H9 (cell line): ENCODE measurements around the gene PTPN3. TPM values are rescaled to one million over a fixed set of nuclear protein-coding genes. Genes with fewer than 3 reads are reported as not detected.

Source experiments
- DNase-seq: peaks from one replicate; pipeline ENCODE4 v3.0.0-alpha.2; 2017
- H2AFZ ChIP-seq: one replicate; pipeline ENCODE4 v1.6.1; 2013; ENCODE audit warnings: mild to moderate bottlenecking, low read length, control low read depth, moderate library complexity
- H2AK5ac ChIP-seq: 2 replicates; pipeline ENCODE4 v1.6.1; 2013; ENCODE audit warnings: low read length, control low read depth, mixed read lengths; ENCODE audit not compliant: insufficient read length
- H2BK120ac ChIP-seq: one replicate; pipeline ENCODE4 v1.6.1; 2013; ENCODE audit warnings: low read depth, mild to moderate bottlenecking, low read length, control low read depth, inconsistent platforms; ENCODE audit not compliant: poor library complexity, severe bottlenecking
- H2BK12ac ChIP-seq: 2 replicates; pipeline ENCODE4 v1.6.1; 2013; ENCODE audit warnings: low read length, control low read depth, mixed read lengths, low read depth; ENCODE audit not compliant: insufficient read length
- H2BK15ac ChIP-seq: 2 replicates; pipeline ENCODE4 v1.6.1; 2013; ENCODE audit warnings: low read depth, low read length, control low read depth
- H2BK20ac ChIP-seq: one replicate; pipeline ENCODE4 v1.6.1; 2013; ENCODE audit warnings: low read depth, mild to moderate bottlenecking, low read length, control low read depth, inconsistent platforms; ENCODE audit not compliant: poor library complexity, severe bottlenecking
- H2BK5ac ChIP-seq: 2 replicates; pipeline ENCODE4 v1.6.1; 2013; ENCODE audit warnings: low read length, control low read depth, mixed read lengths; ENCODE audit not compliant: insufficient read length
- H3K14ac ChIP-seq: 2 replicates; pipeline ENCODE4 v1.6.1; 2013; ENCODE audit warnings: low read length, control low read depth; ENCODE audit not compliant: insufficient read depth
- H3K18ac ChIP-seq: 2 replicates; pipeline ENCODE4 v1.6.1; 2013; ENCODE audit warnings: low read depth, mild to moderate bottlenecking, mixed read lengths, low read length, control low read depth; ENCODE audit not compliant: insufficient read length
- H3K23ac ChIP-seq: 2 replicates; pipeline ENCODE4 v1.6.1; 2013; ENCODE audit warnings: low read length, control low read depth, mixed read lengths, low read depth; ENCODE audit not compliant: insufficient read length
- H3K23me2 ChIP-seq: 2 replicates; pipeline ENCODE4 v1.6.1; 2013; ENCODE audit warnings: low read depth, mild to moderate bottlenecking, mixed read lengths, low read length, control low read depth; ENCODE audit not compliant: insufficient read length, poor library complexity, severe bottlenecking
- H3K27ac ChIP-seq: 2 replicates; pipeline ENCODE4 v1.5.1; 2013; ENCODE audit warnings: low read length, control low read depth, mixed read lengths, low read depth; ENCODE audit not compliant: insufficient read length
- H3K27me3 ChIP-seq: 2 replicates; pipeline ENCODE4 v1.6.1; 2013; ENCODE audit warnings: low read length, control low read depth, inconsistent platforms; ENCODE audit not compliant: insufficient read depth
- H3K4ac ChIP-seq: 2 replicates; pipeline ENCODE4 v1.6.1; 2013; ENCODE audit warnings: low read depth, mild to moderate bottlenecking, control low read depth, inconsistent platforms, low read length, moderate library complexity
- H3K4me1 ChIP-seq: 2 replicates; pipeline ENCODE4 v1.6.1; 2013; ENCODE audit warnings: low read length, control low read depth, inconsistent platforms; ENCODE audit not compliant: insufficient read depth
- H3K4me2 ChIP-seq: 2 replicates; pipeline ENCODE4 v1.6.1; 2013; ENCODE audit warnings: low read length, control low read depth, mixed read lengths; ENCODE audit not compliant: insufficient read length, insufficient read depth
- H3K56ac ChIP-seq: 2 replicates; pipeline ENCODE4 v1.6.1; 2013; ENCODE audit warnings: low read depth, mild to moderate bottlenecking, mixed read lengths, low read length, control low read depth; ENCODE audit not compliant: insufficient read length
- H3K79me1 ChIP-seq: 2 replicates; pipeline ENCODE4 v1.6.1; 2013; ENCODE audit warnings: low read depth, mild to moderate bottlenecking, moderate library complexity, low read length, control low read depth, inconsistent platforms; ENCODE audit not compliant: insufficient read depth, poor library complexity, severe bottlenecking
- H3K79me2 ChIP-seq: 2 replicates; pipeline ENCODE4 v1.6.1; 2013; ENCODE audit warnings: low read length, control low read depth, inconsistent platforms; ENCODE audit not compliant: insufficient read depth
- H3K9ac ChIP-seq: 2 replicates; pipeline ENCODE4 v1.6.1; 2013; ENCODE audit warnings: low read length, control low read depth, mixed read lengths; ENCODE audit not compliant: insufficient read length; ENCODE audit errors: extremely low read depth
- H3K9me3 ChIP-seq: one replicate; pipeline ENCODE4 v1.6.1; 2013; ENCODE audit warnings: low read depth, low read length, inconsistent platforms; ENCODE audit not compliant: control insufficient read depth
- H3T11ph ChIP-seq: one replicate; pipeline ENCODE4 v1.6.1; 2013; ENCODE audit warnings: mild to moderate bottlenecking, low read length, control low read depth, inconsistent platforms
- H4K20me1 ChIP-seq: one replicate; pipeline ENCODE4 v1.6.1; 2013; ENCODE audit not compliant: control insufficient read depth, insufficient read length, insufficient read depth
- H4K5ac ChIP-seq: 2 replicates; pipeline ENCODE4 v1.6.1; 2013; ENCODE audit warnings: low read depth, mild to moderate bottlenecking, mixed read lengths, low read length, control low read depth; ENCODE audit not compliant: insufficient read length
- H4K8ac ChIP-seq: replicated peaks from 2 replicates; pipeline ENCODE4 v1.6.1; 2013; ENCODE audit warnings: low read length, control low read depth, mixed read lengths, low read depth; ENCODE audit not compliant: insufficient read length
- H4K91ac ChIP-seq: 2 replicates; pipeline ENCODE4 v1.6.1; 2013; ENCODE audit warnings: low read depth, mild to moderate bottlenecking, moderate library complexity, mixed read lengths, low read length, control low read depth; ENCODE audit not compliant: insufficient read length
- H3K27ac Mint-ChIP-seq, 3 experiments: 2 replicates in 2 of 3; 3 replicates in 1 of 3; pipeline ENCODE4 v1.8.0; 2020 to 2021; ENCODE audit warnings: mixed read lengths in 3 of 3, mild to moderate bottlenecking in 1 of 3, moderate library complexity in 1 of 3
- H3K27me3 Mint-ChIP-seq: 2 replicates; pipeline ENCODE4 v1.8.0; 2021; ENCODE audit warnings: low read depth, mild to moderate bottlenecking, moderate library complexity, mixed read lengths
- H3K36me3 Mint-ChIP-seq, 3 experiments: 2 replicates in 2 of 3; 3 replicates in 1 of 3; pipeline ENCODE4 v1.8.0; 2020 to 2021; ENCODE audit warnings: low read depth in 3 of 3, mixed read lengths in 3 of 3; ENCODE audit not compliant: insufficient read depth in 1 of 3
- H3K4me1 Mint-ChIP-seq, 2 experiments: 2 replicates each; pipeline ENCODE4 v1.8.0; 2020; ENCODE audit warnings: mixed read lengths in 2 of 2
- H3K4me3 Mint-ChIP-seq, 2 experiments: 2 replicates in 1 of 2; 3 replicates in 1 of 2; pipeline ENCODE4 v1.8.0; 2020 to 2021; ENCODE audit warnings: mild to moderate bottlenecking in 2 of 2, mixed read lengths in 2 of 2, moderate library complexity in 1 of 2
- H3K9me3 Mint-ChIP-seq, 2 experiments: 2 replicates in 1 of 2; 3 replicates in 1 of 2; pipeline ENCODE4 v1.8.0; 2020; ENCODE audit warnings: mild to moderate bottlenecking in 2 of 2, mixed read lengths in 2 of 2, moderate library complexity in 1 of 2
- WGBS: extraction: QIAGEN DNeasy Blood & Tissue Kit; methylation state at CpG from one replicate; pipeline ENCODE4 v1.1.7; 2013; ENCODE audit warnings: missing lambda C conversion rate, low lambda C conversion rate, mixed read lengths; ENCODE audit not compliant: insufficient read length; ENCODE audit errors: extremely low coverage; 5-methylcytosine and 5-hydroxymethylcytosine counted together
- total RNA-seq: library from RNA; stranded (reverse); gene quantifications from 2 replicates; pipeline ENCODE4 v1.2.1, GENCODE V29; 2021
- TF ChIP-seq, protein P1 (sequence below): fragments of 200-600 bp; sonication (generic); conservative IDR thresholded peaks from 3 replicates; pipeline ENCODE4 v1.8.0; 2021; ENCODE audit warnings: antibody characterized with exemption, mild to moderate bottlenecking

The PTPN3 gene
- total RNA-seq, 1 experiment from 2014 or later, result 2.6 TPM

DNA sequence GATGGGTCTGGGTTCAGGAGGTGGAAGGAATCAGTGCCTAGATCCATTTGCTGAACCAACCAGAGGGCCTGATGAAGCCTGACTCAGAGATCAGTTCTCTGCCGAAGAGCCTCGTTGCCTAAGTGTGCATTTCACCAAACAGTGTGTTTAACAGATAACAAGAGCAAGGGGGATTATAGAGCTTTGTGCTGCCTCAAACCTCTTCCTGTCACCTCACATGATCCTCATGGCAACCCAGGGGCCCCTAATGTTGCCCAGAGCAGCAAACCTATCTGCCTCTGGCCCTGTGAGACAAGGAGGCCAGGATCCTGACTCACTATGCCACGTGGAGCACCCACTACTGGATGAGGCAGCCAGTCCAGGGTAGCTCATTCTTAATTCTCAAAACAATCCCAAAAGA is 110.9 kb downstream of the PTPN3 start:
- H3K4me1 Mint-ChIP-seq, result peaks cover 7 to 13% of the 10 kb centered on the region in 2 experiments
- WGBS, result no CpG with 5 or more reads among the region's 3 CpGs

More for the DNA sequence above, 110.9 kb downstream of the PTPN3 start:
- Histone ChIP-seq H3K23ac (no peak overlapping the region), H3K4me1 (no peaks in the 10 kb centered on the region), H3K56ac (no peak overlapping the region), H2AFZ (no peak overlapping the region), H3K14ac (no peak overlapping the region), H2BK12ac (no peak overlapping the region), H3K9me3 (no peaks in the 10 kb centered on the region), H2BK120ac (no peak overlapping the region), H3K79me1 (no peaks in the 10 kb centered on the region), H2AK5ac (no peak overlapping the region), H3K27ac (no peak overlapping the region), H3K27me3 (no peaks in the 10 kb centered on the region), H4K20me1 (no peaks in the 10 kb centered on the region), H3T11ph (no peak overlapping the region), H2BK20ac (no peak overlapping the region), H3K4me2 (no peak overlapping the region), H2BK15ac (no peak overlapping the region), H3K23me2 (no peaks in the 10 kb centered on the region), H3K9ac (no peak overlapping the region), H4K5ac (no peak overlapping the region), H3K79me2 (no peaks in the 10 kb centered on the region), H3K4ac (no peak overlapping the region), H3K18ac (no peak overlapping the region), H4K91ac (no peak overlapping the region), H2BK5ac (no peak overlapping the region), H4K8ac (no peak overlapping the region)
- Mint-ChIP-seq H3K27me3 (no peaks in the 10 kb centered on the region), H3K27ac (no peak overlapping the region), H3K9me3 (no peaks in the 10 kb centered on the region), H3K4me3 (no peak overlapping the region), H3K36me3 (peaks cover 0 to 5% (median 0%) of the 10 kb centered on the region in 3 experiments; a peak in 4 of 7 replicates)
- TF ChIP-seq, protein P1, sequence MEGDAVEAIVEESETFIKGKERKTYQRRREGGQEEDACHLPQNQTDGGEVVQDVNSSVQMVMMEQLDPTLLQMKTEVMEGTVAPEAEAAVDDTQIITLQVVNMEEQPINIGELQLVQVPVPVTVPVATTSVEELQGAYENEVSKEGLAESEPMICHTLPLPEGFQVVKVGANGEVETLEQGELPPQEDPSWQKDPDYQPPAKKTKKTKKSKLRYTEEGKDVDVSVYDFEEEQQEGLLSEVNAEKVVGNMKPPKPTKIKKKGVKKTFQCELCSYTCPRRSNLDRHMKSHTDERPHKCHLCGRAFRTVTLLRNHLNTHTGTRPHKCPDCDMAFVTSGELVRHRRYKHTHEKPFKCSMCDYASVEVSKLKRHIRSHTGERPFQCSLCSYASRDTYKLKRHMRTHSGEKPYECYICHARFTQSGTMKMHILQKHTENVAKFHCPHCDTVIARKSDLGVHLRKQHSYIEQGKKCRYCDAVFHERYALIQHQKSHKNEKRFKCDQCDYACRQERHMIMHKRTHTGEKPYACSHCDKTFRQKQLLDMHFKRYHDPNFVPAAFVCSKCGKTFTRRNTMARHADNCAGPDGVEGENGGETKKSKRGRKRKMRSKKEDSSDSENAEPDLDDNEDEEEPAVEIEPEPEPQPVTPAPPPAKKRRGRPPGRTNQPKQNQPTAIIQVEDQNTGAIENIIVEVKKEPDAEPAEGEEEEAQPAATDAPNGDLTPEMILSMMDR, result no peak
- no peak for DNase-seq
